HEK293T (cell line): Measurements from ENCODE around the gene CDS2.

Experiments used
- BHLHE40 ChIP-seq: fragments of 450-650 bp; IDR thresholded peaks from 2 replicates; pipeline ENCODE4 v1.6.1; 2016; ENCODE audit warnings: mild to moderate bottlenecking, moderate library complexity, borderline replicate concordance
- ELF4 ChIP-seq: fragments of 450-650 bp; IDR thresholded peaks from 2 replicates; pipeline ENCODE4 v1.6.1; 2017; ENCODE audit warnings: antibody characterized with exemption
- FOXA1 ChIP-seq: fragments of 450-650 bp; IDR thresholded peaks from 2 replicates; pipeline ENCODE4 v1.6.1; 2016; ENCODE audit warnings: mild to moderate bottlenecking
- L3MBTL2 ChIP-seq: fragments of 450-650 bp; conservative IDR thresholded peaks from 2 replicates; pipeline ENCODE4 v1.6.1; 2016; ENCODE audit warnings: mild to moderate bottlenecking
- SUZ12 ChIP-seq: fragments of 450-650 bp; IDR thresholded peaks from 2 replicates; pipeline ENCODE4 v1.6.1; 2016; ENCODE audit warnings: mild to moderate bottlenecking
- TARDBP ChIP-seq: fragments of 450-650 bp; IDR thresholded peaks from 2 replicates; pipeline ENCODE4 v1.6.1; 2016
- TF ChIP-seq, protein P1 (sequence below): fragments of 450-650 bp; IDR thresholded peaks from 2 replicates; pipeline ENCODE4 v1.6.1; 2016

DNA sequence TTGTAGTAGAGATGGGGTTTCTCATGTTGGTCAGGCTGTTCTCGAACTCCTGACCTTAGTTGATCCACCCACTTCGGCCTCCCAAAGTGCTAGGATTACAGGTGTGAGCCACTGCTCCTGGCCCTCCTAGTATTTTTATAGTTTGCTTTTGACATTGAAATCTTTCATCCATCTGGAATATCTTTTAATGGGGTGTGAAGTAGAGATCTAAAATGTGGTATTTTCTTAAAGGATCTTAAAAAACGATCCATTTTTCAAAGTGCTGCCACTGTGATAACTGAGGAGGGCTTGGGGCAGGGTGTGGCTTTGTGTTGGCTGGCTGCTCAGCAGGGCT lies 23.1 kb downstream of the CDS2 start:
- TF ChIP-seq FOXA1 (no peak), L3MBTL2 (no peak), BHLHE40 (no peak), TARDBP (no peak), SUZ12 (no peak), ELF4 (no peak)
- TF ChIP-seq, protein P1, sequence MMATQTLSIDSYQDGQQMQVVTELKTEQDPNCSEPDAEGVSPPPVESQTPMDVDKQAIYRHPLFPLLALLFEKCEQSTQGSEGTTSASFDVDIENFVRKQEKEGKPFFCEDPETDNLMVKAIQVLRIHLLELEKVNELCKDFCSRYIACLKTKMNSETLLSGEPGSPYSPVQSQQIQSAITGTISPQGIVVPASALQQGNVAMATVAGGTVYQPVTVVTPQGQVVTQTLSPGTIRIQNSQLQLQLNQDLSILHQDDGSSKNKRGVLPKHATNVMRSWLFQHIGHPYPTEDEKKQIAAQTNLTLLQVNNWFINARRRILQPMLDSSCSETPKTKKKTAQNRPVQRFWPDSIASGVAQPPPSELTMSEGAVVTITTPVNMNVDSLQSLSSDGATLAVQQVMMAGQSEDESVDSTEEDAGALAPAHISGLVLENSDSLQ = no peak
